H1 (cell line): ENCODE data around the gene NBAS.

Experiments used
- BRCA1 ChIP-seq: IDR thresholded peaks from 2 replicates; pipeline ENCODE4 v1.6.1; 2012; ENCODE audit warnings: low read depth, low read length, improper control_type of control experiment
- EP300 ChIP-seq, 2 experiments: IDR thresholded peaks; 1 replicate in 1 of 2; 2 replicates in 1 of 2; pipeline ENCODE4 v1.6.1; 2011 to 2012; ENCODE audit warnings: low read depth in 2 of 2, low read length in 2 of 2, mild to moderate bottlenecking in 2 of 2, borderline replicate concordance in 1 of 2, inconsistent platforms in 1 of 2, moderate library complexity in 1 of 2
- EZH2 ChIP-seq: fragments of 200-600 bp; sonication (generic); IDR thresholded peaks from 2 replicates; pipeline ENCODE4 v1.7.1; 2012; ENCODE audit warnings: low read depth, mild to moderate bottlenecking, moderate library complexity, low read length, inconsistent platforms; ENCODE audit not compliant: severe bottlenecking
- KDM1A ChIP-seq: fragments of 200-600, 300-600 bp; sonication (generic); IDR thresholded peaks from 2 replicates; pipeline ENCODE4 v1.7.1; 2016; ENCODE audit warnings: mild to moderate bottlenecking, low read length, borderline replicate concordance
- POLR2A ChIP-seq, 2 experiments: IDR thresholded peaks; 1 replicate in 1 of 2; 2 replicates in 1 of 2; pipeline ENCODE4 v1.6.1; 2011; ENCODE audit warnings: low read depth in 2 of 2, low read length in 2 of 2, mild to moderate bottlenecking in 2 of 2; ENCODE audit errors: control extremely low read depth in 1 of 2
- RAD21 ChIP-seq, 2 experiments: IDR thresholded peaks in 1 of 2; conservative IDR thresholded peaks in 1 of 2; 2 replicates each; pipeline ENCODE4 v1.6.1; 2011; ENCODE audit warnings: low read depth in 2 of 2, low read length in 2 of 2, improper control_type of control experiment in 1 of 2, inconsistent platforms in 1 of 2, mild to moderate bottlenecking in 1 of 2, moderate library complexity in 1 of 2
- SP2 ChIP-seq: IDR thresholded peaks from 2 replicates; pipeline ENCODE4 v1.6.1; 2012; ENCODE audit warnings: mild to moderate bottlenecking, low read length, inconsistent platforms
- TF ChIP-seq, protein P1 (sequence below), 3 experiments: IDR thresholded peaks; 1 replicate in 2 of 3; 2 replicates in 1 of 3; pipeline versions ENCODE4 v1.5.1 to v1.6.1; 2011; ENCODE audit warnings: low read length in 3 of 3, mild to moderate bottlenecking in 3 of 3, inconsistent platforms in 2 of 3, low read depth in 1 of 3, moderate library complexity in 1 of 3; ENCODE audit not compliant: insufficient read depth in 1 of 3; ENCODE audit errors: control extremely low read depth in 1 of 3

DNA sequence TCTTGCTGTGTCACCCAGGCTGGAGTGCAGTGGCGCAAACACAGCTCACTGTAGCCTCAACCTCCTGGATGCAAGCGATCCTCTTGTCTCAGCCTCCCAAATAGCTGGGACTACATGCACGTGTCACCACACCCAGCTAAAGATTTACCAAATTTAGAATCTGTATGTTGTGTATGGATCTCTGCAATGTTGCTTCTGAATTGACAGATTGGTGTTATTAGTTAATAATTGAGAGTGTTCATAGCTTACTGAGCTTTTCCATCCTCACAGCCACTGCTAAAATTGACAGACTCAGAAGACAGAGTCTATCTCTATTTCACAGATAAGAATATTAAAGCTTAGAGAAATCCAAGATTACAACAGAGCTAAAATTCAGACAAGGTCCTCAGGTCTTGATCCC lies 4.3 kb upstream of the NBAS start:
- TF ChIP-seq EZH2 = no peak
- TF ChIP-seq EP300 (IDR thresholded peaks at IDR 0.05; ENCODE audit: borderline replicate concordance in 1 of 2, low read depth in 2 of 2, low read length in 2 of 2) = no peak
- no peak for TF ChIP-seq BRCA1
- no peak for TF ChIP-seq POLR2A (IDR thresholded peaks at IDR 0.05; ENCODE audit: control extremely low read depth in 1 of 2, low read depth in 2 of 2, low read length in 2 of 2)
- no peak for TF ChIP-seq SP2
- no peak for TF ChIP-seq RAD21 (IDR thresholded peaks at IDR 0.05 in 1 of 2, conservative IDR thresholded peaks at IDR 0.05 in 1 of 2; ENCODE audit: low read depth in 2 of 2, low read length in 2 of 2)
- no peak for TF ChIP-seq KDM1A
- TF ChIP-seq, protein P1, sequence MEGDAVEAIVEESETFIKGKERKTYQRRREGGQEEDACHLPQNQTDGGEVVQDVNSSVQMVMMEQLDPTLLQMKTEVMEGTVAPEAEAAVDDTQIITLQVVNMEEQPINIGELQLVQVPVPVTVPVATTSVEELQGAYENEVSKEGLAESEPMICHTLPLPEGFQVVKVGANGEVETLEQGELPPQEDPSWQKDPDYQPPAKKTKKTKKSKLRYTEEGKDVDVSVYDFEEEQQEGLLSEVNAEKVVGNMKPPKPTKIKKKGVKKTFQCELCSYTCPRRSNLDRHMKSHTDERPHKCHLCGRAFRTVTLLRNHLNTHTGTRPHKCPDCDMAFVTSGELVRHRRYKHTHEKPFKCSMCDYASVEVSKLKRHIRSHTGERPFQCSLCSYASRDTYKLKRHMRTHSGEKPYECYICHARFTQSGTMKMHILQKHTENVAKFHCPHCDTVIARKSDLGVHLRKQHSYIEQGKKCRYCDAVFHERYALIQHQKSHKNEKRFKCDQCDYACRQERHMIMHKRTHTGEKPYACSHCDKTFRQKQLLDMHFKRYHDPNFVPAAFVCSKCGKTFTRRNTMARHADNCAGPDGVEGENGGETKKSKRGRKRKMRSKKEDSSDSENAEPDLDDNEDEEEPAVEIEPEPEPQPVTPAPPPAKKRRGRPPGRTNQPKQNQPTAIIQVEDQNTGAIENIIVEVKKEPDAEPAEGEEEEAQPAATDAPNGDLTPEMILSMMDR (IDR thresholded peaks at IDR 0.05; ENCODE audit: control extremely low read depth in 1 of 3, insufficient read depth in 1 of 3, low read depth in 1 of 3, low read length in 3 of 3) = no peak
